GM23248 (cell line): ENCODE measurements around the gene NINL. TPM values are rescaled to one million over a fixed set of nuclear protein-coding genes. Genes with fewer than 3 reads are reported as not detected.

ENCODE experiments used
- DNase-seq: peaks from one replicate; pipeline ENCODE4 v3.0.0-alpha.2; 2015
- H2AFZ ChIP-seq: fragments of 200-600 bp; sonication (generic); 2 replicates; pipeline ENCODE4 v1.6.1; 2016; ENCODE audit warnings: antibody characterized with exemption
- H3F3A ChIP-seq: fragments of 200-600 bp; sonication (generic); 2 replicates; pipeline ENCODE4 v1.6.1; 2016; ENCODE audit warnings: mild to moderate bottlenecking, antibody characterized with exemption, mixed run types; ENCODE audit not compliant: insufficient read depth
- H3K27ac ChIP-seq: fragments of 200-600 bp; sonication (generic); 2 replicates; pipeline ENCODE4 v1.5.1; 2016; ENCODE audit warnings: mild to moderate bottlenecking
- H3K27me3 ChIP-seq: fragments of 200-600 bp; sonication (generic); replicated peaks from 2 replicates; pipeline ENCODE4 v1.6.1; 2016; ENCODE audit warnings: mild to moderate bottlenecking; ENCODE audit not compliant: insufficient read depth
- H3K36me3 ChIP-seq: fragments of 200-600 bp; sonication (generic); 2 replicates; pipeline ENCODE4 v1.6.1; 2016; ENCODE audit warnings: low read depth, mild to moderate bottlenecking
- H3K4me1 ChIP-seq: fragments of 200-600 bp; sonication (generic); 2 replicates; pipeline ENCODE4 v1.6.1; 2016; ENCODE audit warnings: mild to moderate bottlenecking; ENCODE audit not compliant: insufficient read depth
- H3K4me2 ChIP-seq: fragments of 200-600 bp; sonication (generic); one replicate; pipeline ENCODE4 v1.6.1; 2016; ENCODE audit warnings: mild to moderate bottlenecking; ENCODE audit not compliant: unreplicated experiment
- H3K4me3 ChIP-seq: fragments of 200-600 bp; sonication (generic); 2 replicates; pipeline ENCODE4 v1.5.1; 2016; ENCODE audit warnings: mild to moderate bottlenecking
- H3K79me2 ChIP-seq: fragments of 200-600 bp; sonication (generic); 2 replicates; pipeline ENCODE4 v1.6.1; 2016; ENCODE audit warnings: mild to moderate bottlenecking; ENCODE audit not compliant: insufficient read depth
- H3K9ac ChIP-seq: fragments of 200-600 bp; sonication (generic); 2 replicates; pipeline ENCODE4 v1.6.1; 2016; ENCODE audit warnings: mild to moderate bottlenecking
- H3K9me2 ChIP-seq: fragments of 200-600 bp; sonication (generic); 2 replicates; pipeline ENCODE4 v1.6.1; 2016; ENCODE audit warnings: mixed run types, mild to moderate bottlenecking, moderate library complexity; ENCODE audit not compliant: insufficient read depth
- H3K9me3 ChIP-seq: fragments of 200-600 bp; sonication (generic); one replicate; pipeline ENCODE4 v1.6.1; 2017; ENCODE audit warnings: low read depth
- H4K20me1 ChIP-seq: fragments of 200-600 bp; sonication (generic); 2 replicates; pipeline ENCODE4 v1.6.0; 2016; ENCODE audit not compliant: insufficient read depth
- EZH2 ChIP-seq: fragments of 200-600 bp; sonication (generic); IDR thresholded peaks from 2 replicates; pipeline ENCODE4 v1.6.1; 2018; ENCODE audit warnings: antibody characterized with exemption, mild to moderate bottlenecking; ENCODE audit not compliant: insufficient read depth, poor library complexity, severe bottlenecking
- EZH2phosphoT487 ChIP-seq: fragments of 200-600 bp; sonication (generic); IDR thresholded peaks from 2 replicates; pipeline ENCODE4 v1.6.1; 2018; ENCODE audit warnings: antibody characterized with exemption, moderate library complexity, mild to moderate bottlenecking, low read depth; ENCODE audit not compliant: insufficient read depth
- WGBS, 2 experiments: methylation state at CpG; one replicate each; pipeline ENCODE4 v1.1.6; 2015 to 2017; ENCODE audit warnings: low lambda C conversion rate in 2 of 2, low coverage in 1 of 2; ENCODE audit errors: missing lambda C conversion rate in 2 of 2; 5-methylcytosine and 5-hydroxymethylcytosine counted together
- in situ Hi-C: fragments of 300-500 bp; cut with MboI; formaldehyde crosslinking; loops from 2 replicates; pipeline ENCODE4 v1.15.0; 2020
- polyA plus RNA-seq: library from polyadenylated mRNA; unstranded; fragments of >200 nt; fragmentation: Nextera tagmentation; extraction: Ambion mirVana; gene quantifications from 2 replicates; pipeline ENCODE4 v1.2.1, GENCODE V29; 2016
- total RNA-seq: library from RNA; depleted of rRNA; stranded (reverse); fragments of >200 nt; shearing (Covaris generic); gene quantifications from 2 replicates; pipeline ENCODE4 v1.2.3, GENCODE V29; 2014

NINL gene
- total and polyA plus RNA-seq, 2 experiments from 2014 or later: 1.9 to 3.4 TPM

DNA sequence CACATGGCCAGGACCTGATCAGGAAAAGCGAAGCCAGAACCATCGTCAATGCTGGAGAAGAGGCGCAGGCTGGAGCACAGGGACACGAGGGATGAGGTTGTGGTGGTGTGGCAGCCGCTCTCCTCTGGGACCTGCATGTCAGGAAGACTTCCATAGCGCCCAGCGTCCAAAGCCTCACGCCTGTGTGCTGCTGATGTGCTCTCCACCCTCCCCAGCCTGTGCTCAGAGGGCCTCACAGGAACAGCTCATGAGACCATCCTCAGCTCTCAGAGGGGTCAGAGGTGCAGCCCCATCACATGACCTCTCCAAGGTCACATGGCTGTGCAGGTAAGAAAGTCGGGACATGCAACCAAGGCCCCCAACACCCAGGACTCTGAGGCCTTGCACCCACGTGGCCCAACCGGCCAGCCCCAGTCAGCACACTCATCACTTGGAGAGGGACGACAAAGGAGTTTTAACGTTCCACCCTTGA, 84.4 kb downstream of the NINL start:
- Histone ChIP-seq H3K27ac (no peak overlapping the region), H3K9ac (no peak overlapping the region), H3K79me2 (no peaks in the 10 kb centered on the region), H3K36me3 (no peaks in the 10 kb centered on the region; the same call in 1 of the 2 replicates), H3K4me3 (no peak overlapping the region), H3K27me3 (no peaks in the 10 kb centered on the region), H3K9me2 (no peaks in the 10 kb centered on the region), H4K20me1 (no peaks in the 10 kb centered on the region), H3K4me1 (no peaks in the 10 kb centered on the region), H2AFZ (no peak overlapping the region), H3K9me3 (no peaks in the 10 kb centered on the region), H3F3A (no peaks in the 10 kb centered on the region), H3K4me2 (no peak overlapping the region)
- in situ Hi-C loops: loop anchor here (25.0 kb wide), 2 partner anchors 361 to 514 kb away; partner anchors contain the start of gene APMAP
- TF ChIP-seq EZH2 (no peak), EZH2phosphoT487 (no peak)
- WGBS, 2 experiments: 91 to 95% methylated on average over 12 to 13 of the region's 13 CpGs
- no peak for DNase-seq

DNA sequence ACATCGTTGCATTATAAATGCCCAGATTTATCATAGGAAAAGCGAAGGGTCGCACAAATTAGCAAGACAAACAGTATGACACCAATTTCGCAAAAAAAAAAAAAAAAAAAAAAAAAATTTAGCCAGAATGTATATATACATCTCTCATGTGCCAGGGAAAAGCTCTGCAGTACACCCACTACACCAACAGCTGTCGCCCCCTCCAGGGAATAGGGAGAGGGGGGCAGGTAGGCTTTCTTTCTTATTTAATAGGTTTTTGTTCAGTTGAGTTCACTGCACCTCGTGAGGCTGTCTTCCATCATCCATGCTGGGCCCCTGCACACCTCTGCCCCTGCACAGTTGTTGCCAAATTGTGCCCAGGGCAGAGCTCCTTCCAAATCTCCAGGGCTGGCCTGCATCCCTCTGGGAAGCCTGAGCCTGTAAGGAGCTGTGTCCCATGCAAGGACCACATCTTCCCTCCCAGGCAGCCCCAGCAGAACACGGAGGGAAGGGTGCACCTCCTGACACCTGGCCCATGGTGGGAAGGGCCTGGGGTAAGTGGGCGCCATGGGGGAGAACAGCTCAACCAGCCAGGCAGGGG, 85.4 kb downstream of the NINL start:
- H3K27me3 ChIP-seq: no peaks in the 10 kb centered on the region
- 92 to 96% methylated on average over 8 of the region's 8 CpGs for WGBS, 2 experiments
- no peak overlapping the region for H3K4me3 ChIP-seq
- H2AFZ ChIP-seq: no peak overlapping the region
- H3F3A ChIP-seq: no peaks in the 10 kb centered on the region
- H3K9me2 ChIP-seq: no peaks in the 10 kb centered on the region
- no peak for DNase-seq
- no peaks in the 10 kb centered on the region for H4K20me1 ChIP-seq
- no peak overlapping the region for H3K9ac ChIP-seq
- no peak overlapping the region for H3K27ac ChIP-seq
- in situ Hi-C loops: loop anchor here (25.0 kb wide), 2 partner anchors 362 to 513 kb away; partner anchors contain the start of gene APMAP
- H3K79me2 ChIP-seq: no peaks in the 10 kb centered on the region
- H3K4me1 ChIP-seq: no peaks in the 10 kb centered on the region
- no peaks in the 10 kb centered on the region; the same call in 1 of the 2 replicates for H3K36me3 ChIP-seq
- no peak overlapping the region for H3K4me2 ChIP-seq
- no peaks in the 10 kb centered on the region for H3K9me3 ChIP-seq
- no peak for TF ChIP-seq EZH2phosphoT487
- TF ChIP-seq EZH2: no peak

DNA sequence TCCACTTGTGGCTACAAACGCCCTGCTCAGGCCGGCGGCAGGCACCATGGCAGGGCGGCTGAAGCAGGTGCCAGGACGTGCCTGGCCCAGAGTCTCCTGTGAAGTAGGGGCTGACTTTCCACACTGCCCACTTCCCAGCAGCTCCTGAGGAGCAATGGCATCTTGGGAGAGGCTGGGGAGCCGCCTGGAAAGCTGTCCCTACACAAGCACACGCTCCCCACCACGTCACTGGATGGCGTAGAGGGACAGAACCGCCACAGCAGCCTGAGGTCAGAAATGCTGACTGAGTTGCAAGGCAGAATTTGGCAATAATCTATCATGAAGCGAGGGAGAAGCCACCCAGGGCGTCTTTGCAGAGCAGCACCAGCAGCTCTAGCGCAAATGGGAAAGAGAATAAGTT, 86.3 kb downstream of the NINL start:
- H3F3A ChIP-seq: no peaks in the 10 kb centered on the region
- H3K4me2 ChIP-seq: no peak overlapping the region
- no peak overlapping the region for H3K4me3 ChIP-seq
- TF ChIP-seq EZH2phosphoT487 (no peak), EZH2 (no peak)
- H3K36me3 ChIP-seq: no peaks in the 10 kb centered on the region; the same call in 1 of the 2 replicates
- no peak overlapping the region for H3K9ac ChIP-seq
- H3K27ac ChIP-seq: no peak overlapping the region
- no peaks in the 10 kb centered on the region for H3K9me3 ChIP-seq
- H3K9me2 ChIP-seq: no peaks in the 10 kb centered on the region
- H4K20me1 ChIP-seq: no peaks in the 10 kb centered on the region
- 91 to 92% methylated on average over 13 of the region's 13 CpGs for WGBS, 2 experiments
- DNase-seq: no peak
- H3K27me3 ChIP-seq: no peaks in the 10 kb centered on the region
- no peaks in the 10 kb centered on the region for H3K79me2 ChIP-seq
- no peak overlapping the region for H2AFZ ChIP-seq
- in situ Hi-C loops: no loop called here
- H3K4me1 ChIP-seq: no peaks in the 10 kb centered on the region

- H3K4me3 ChIP-seq: no peak overlapping the region
- H3K4me1 ChIP-seq: no peaks in the 10 kb centered on the region
- 93 to 96% methylated on average over 6 of the region's 6 CpGs for WGBS, 2 experiments
- H3K79me2 ChIP-seq: no peaks in the 10 kb centered on the region
- no peak overlapping the region for H3K27ac ChIP-seq
- no peaks in the 10 kb centered on the region for H3K9me2 ChIP-seq
- H3F3A ChIP-seq: no peaks in the 10 kb centered on the region
- H3K9me3 ChIP-seq: no peaks in the 10 kb centered on the region
- TF ChIP-seq EZH2: no peak
- TF ChIP-seq EZH2phosphoT487: no peak
- in situ Hi-C loops: no loop called here
- no peaks in the 10 kb centered on the region; the same call in 1 of the 2 replicates for H3K36me3 ChIP-seq
- H2AFZ ChIP-seq: no peak overlapping the region
- no peaks in the 10 kb centered on the region for H3K27me3 ChIP-seq
- no peak overlapping the region for H3K4me2 ChIP-seq
- no peak overlapping the region for H3K9ac ChIP-seq
- H4K20me1 ChIP-seq: no peaks in the 10 kb centered on the region
- no peak for DNase-seq
Measured at GRCh38 chr20:25498280-25498606, 87.1 kb downstream of the NINL start.
